CD4-positive, alpha-beta T cell treated with Interleukin-4 for 1 hour (primary cell): ENCODE data around the gene MELTF.
A peak's percentile ranks its signal among the peaks of the same experiment; 100 is the strongest.

Experiments
- DNase-seq, 2 donors: peaks; one replicate each; pipeline ENCODE4 v3.0.0-alpha.2; 2020 to 2022

MELTF gene

DNA sequence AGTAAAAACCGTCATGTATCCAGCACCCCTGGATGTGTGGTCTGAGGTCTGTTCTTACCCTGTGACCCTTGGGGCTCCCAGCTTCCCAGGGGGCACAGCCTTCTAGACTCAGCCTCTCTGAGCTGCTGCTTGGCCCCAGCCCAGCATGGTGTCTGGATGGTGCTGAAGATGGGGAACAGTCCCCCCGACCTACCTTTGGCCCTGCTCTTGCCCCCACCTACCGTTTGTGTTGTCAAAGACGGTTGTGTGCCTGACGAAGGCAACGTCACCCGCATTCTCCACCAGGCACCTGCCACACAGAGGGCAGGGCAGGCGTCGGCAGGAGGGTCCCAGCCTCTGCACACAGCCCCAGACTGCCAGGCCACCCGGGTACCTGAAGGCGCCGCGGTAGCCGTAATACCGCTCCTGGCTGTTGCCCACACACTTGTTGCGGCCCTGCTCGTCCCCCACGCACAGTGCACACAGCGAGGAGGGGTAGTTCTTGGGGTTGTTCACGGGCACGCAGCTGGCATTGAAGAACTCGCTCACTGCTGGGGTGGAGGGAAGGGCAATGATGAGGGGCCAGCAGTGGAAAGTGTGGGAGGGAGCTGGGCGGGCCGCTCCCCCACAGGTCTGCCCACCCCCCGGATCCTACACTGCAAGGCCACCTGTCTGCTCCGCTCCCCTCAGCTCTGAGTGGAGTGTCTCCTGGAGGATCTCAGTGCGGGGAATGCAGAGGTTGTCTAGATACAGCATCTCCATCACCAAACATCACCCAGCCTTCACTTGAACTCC is 21.0 kb downstream of the MELTF start:
- DNase-seq, result no peak

DNA sequence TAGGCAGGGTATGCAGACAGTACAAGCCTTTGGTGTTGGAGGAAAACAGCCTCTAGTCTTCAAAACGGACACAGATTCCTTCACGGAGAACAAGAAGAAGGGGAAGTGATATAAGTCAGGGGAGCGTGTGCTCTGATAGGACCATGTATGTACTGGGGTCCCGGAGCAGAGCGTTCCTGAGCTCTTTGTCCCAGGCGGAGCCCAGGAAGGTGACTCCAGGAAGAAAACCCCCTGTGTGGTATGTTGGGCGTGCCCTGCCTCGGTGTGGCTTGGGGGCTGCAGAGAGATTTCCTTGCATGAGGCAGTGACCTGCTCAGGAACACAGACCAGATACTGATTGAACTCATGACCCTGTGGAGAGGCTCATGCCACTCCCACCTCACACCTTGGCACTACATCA is 21.7 kb downstream of the MELTF start:
- DNase-seq, result no peak

DNA sequence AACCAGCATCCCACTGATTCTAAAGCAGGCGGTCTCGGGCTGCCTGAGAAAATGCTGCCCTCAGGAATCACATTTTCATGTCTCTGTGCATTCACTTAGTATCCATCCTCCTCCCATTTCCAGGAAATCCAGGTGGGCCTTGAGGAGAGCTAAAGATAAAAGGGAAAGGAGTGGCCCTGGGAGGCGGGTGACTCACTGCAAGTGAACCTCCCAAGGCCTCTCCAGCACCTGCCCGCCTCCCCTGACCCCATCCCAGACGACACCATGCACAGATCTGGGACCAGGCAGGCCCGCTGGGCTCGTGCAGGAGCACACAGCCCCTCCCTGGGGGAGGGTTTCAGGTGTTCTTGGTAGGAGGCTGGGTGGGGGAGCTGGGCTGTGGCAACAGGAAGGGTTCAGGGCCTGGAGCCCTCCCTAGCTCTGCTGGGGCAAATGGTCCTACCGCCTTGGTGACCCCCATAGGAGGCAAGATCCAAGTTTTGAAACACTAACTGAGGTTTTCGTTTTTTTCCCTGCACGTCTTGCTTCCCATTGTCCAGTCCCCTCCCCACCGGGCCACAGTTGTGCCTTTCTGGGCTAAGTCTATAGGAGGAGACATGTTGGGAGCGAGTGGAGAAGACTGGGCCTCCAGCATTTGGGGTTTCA is 22.2 kb downstream of the MELTF start:
- no peak for DNase-seq

GRCh38 chr3:197006860-197007259 is 22.8 kb downstream of the MELTF start:
- no peak for DNase-seq

- no peak for DNase-seq
Observed at GRCh38 chr3:197006446-197006845, 23.2 kb downstream of the MELTF start.

DNA sequence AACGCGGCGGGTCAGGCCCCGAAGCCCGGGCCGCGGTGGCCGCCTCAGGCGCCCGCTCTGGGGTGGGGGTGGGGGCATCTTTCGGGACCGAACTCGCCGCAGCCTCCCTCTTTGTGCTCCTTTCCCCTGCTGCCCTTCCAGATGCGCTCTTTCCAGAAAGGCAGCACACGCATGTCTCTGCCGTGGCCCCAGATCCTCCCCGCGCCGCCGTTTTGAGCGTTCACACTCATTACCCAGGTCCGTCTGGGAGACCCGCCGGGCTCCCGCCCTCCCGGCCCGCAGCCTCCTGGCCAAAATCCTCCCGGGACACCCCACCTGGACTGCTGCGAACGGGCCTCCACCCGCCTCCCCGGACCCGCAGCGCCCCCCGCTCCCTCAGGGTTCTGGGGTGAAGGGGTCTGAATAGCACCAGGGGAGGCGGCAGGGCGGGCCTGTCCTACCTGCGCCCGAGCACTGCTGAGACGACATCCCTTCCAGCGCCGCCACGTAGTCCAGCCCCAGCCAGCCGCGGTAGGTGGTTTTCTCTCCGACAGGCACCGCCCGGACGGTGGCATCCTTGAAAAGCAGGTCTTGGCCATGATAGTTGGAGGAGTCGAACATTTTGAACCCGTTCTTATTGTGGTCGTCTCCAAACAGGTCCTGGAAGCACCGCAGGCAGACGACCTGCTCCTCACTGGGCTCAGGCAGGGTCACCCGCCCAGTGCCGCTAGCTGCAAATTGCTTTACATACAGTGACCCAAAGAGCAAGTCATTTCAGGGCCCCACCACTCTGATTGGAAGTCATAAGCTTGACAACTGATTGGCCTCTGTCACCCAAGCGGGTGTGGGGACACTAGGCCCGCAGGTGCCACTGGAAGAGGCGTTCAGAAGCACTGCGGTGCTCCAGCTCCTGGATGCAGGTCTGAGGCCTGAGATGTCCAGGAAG is 25.9 kb downstream of the MELTF start:
- no peak for DNase-seq

DNA sequence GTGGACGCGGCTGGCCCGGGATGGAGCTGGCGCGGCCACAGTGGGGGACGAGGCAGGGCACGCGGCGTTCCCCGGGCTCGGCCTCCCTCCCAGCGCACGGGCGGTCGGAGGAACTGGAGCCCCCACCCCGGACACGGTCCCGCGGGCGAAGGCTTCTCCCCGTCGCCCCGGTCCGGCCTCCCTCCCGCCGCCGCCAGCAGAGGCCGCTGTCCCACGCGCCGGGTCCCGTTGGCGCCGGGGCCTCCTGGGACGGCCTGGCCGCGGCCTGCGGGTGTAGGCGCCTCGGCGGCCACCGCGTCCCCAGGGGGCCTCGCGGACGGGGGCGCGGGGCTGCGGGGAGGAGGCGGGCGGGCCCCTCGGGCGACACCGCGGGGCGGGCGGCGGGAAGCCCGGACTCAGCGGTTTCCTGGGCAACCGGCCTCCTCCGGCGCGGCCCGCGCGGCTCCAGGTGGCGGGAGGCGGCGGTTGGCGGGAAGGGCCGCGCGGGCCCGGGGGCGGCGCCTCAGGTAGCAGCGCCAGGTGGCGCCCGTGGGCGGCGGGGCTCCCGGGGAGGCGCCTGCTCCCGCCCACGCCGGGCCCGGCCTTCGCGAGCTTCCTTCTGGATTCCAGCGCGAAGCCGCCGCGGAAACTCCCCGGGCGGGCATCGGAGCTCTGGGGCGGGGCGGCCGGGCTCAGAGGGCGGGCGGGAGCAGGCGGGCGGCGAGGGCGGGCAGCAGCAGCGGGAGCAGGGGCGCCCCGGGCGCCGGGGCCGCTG is 26.7 kb downstream of the MELTF start:
- DNase-seq, result peak; percentile 76 to 84

DNA sequence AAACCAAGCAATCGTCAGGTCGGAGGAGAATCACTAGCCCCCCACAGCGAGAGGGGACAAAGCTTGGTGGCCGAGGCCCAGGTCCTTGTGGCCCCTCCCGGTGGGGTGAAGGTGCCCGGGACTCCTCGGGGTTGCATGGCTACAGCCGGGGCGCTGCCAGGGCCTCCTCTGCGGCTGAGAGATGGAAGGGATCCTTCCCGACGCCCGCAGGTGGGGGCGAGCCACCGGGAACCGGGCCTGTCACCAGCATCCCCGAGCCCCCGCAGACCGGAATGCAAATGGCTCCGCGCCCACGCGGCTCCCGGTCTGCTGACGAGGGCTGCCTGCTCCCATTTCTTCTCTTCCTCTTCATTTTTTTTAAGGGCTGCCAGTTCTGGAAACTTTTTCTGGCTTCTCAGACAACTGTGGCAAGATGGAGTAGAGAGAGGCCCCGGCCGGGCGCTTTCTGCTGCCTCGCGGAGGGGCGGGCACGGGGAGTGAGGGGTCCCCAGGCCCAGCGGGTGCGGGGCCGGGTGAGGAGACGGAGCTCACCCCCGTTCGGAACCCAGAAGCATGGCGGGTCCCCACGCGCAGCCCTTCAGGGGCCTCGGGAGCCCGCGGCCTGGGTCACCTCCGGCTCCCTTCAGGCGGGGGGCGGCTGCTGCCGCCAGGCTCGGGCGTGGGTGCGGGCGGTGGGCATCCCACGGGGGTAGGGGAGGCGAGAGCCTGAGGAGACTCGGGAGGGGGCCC is 27.5 kb downstream of the MELTF start:
- no peak for DNase-seq

GRCh38 chr3:197001106-197001971 is 28.3 kb downstream of the MELTF start:
- no peak for DNase-seq

GRCh38 chr3:197000211-197000610 is 29.4 kb downstream of the MELTF start:
- no peak for DNase-seq

- no peak for DNase-seq
Observed at GRCh38 chr3:196998966-196999760, 30.5 kb downstream of the MELTF start.

- no peak for DNase-seq
Observed at GRCh38 chr3:196997311-196997710, 32.3 kb downstream of the MELTF start.

- DNase-seq, result no peak
Observed at GRCh38 chr3:196996454-196997265, 33.0 kb downstream of the MELTF start.

DNA sequence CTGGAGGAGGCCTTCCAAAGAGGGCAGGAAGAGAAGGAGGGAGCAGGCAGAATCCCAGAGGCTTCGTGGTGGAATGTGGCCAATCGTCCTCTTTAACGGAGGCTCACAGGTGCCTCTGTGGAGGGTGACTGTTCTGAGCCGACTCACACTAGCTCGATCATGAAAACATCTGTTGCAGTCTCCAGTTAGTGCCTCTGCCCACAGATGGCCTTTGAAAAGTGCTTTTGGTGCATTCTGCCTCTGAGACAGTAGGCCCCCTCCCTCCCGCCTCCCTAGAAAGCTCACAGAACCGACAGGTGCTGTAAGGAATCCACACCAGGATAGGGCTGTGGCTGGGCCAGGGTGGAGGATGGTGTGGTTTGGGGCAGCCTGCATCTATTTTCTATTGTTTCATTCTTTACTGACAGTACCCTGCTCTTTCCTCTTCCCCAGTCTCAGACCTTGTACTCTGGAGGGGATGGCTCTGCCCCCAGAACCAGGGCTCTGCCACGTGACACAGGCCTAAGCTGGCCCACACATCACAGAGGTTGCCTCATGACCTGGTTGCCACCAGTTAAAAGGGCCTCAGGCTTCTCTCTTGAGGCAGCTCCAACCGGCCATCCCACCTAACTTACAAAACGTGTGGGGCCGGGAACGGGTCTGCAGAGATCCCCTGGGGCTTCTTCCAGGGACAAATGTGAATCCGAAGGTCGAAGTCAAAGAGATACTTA is 33.8 kb downstream of the MELTF start:
- DNase-seq, result no peak

DNA sequence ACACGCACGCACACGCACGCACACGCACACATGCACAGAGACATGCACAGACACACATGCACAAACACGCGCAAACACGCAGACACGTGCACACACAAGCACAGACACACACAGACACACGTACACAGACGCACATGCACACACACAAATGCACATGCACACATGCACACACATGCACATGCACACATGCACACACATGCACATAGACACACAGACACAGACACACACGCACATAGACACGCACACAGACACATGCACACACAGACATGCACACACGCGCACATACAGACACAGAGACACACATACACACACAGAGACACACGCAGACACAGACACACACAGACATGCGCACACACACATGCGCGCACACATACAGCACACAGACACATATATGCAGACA is 34.6 kb downstream of the MELTF start:
- no peak for DNase-seq

DNA sequence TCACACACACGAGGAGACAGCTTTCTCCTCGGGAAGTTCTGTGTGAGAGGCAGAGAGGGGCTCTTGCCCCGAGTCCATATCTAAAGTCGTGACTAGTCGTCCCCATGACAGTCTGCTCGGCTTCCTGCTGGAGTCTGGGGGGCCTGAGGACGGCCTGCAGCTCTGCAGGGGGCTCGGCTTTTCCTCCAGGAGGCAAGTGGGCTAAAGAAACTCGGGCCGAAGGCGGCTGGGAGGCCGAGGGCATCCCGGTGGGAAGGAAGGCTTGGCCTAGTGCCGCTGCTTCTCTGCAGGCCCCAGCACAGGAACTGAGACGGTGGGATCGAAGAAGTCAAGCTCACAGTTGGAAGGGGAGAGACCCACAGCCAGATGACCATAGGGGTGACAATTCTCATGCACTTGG is 35.6 kb downstream of the MELTF start:
- no peak for DNase-seq

DNA sequence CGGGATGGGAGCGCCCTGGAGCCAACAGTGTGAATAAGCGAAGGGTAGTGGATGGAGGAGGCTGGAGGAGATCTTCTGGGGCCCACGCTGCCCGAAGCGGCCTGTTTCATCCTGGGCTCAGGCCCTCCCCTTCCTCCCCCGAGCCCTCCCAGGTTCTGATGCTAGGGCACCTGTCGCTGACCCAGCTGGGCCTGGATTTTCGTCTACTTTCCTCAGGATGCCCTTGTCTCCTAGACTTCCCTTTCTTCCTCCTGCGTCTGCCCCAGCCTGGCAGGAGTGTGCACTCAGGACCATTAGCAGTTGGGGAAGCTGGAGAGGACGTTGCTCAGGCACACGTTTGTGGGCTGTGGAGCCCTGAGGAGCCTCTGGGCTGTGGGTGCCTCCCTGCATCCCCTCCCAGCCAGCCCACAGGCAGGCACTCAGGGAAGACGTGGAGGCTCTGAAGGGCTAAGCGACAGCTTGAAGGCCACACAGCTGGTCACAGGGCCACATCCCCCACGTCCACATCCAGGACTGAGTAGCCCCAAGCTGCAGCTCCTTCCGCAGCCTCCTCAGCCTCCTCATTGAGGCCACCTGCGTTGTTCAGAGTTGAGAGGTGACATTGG is 37.1 kb downstream of the MELTF start:
- DNase-seq, result no peak
